GM12801 (cell line): ENCODE results near the gene MAP3K21.

Experiments used
- CTCF ChIP-seq: IDR thresholded peaks from one replicate; pipeline ENCODE4 v1.5.1; 2011; ENCODE audit warnings: control low read depth; ENCODE audit not compliant: insufficient read length; ENCODE audit errors: extremely low read depth

Gene MAP3K21

GRCh38 chr1:233361876-233362275 lies 34.4 kb downstream of the MAP3K21 start:
- TF ChIP-seq CTCF, result no peak

GRCh38 chr1:233362743-233363142 lies 35.2 kb downstream of the MAP3K21 start:
- no peak for TF ChIP-seq CTCF

GRCh38 chr1:233364026-233364425 lies 36.5 kb downstream of the MAP3K21 start:
- no peak for TF ChIP-seq CTCF

- TF ChIP-seq CTCF, result no peak
Measured at GRCh38 chr1:233364695-233365539, 37.4 kb downstream of the MAP3K21 start.

GRCh38 chr1:233366575-233366974 lies 39.1 kb downstream of the MAP3K21 start:
- no peak for TF ChIP-seq CTCF

- no peak for TF ChIP-seq CTCF
Measured at GRCh38 chr1:233367057-233367803, 39.7 kb downstream of the MAP3K21 start.

- no peak for TF ChIP-seq CTCF
Measured at GRCh38 chr1:233368106-233368788, 40.7 kb downstream of the MAP3K21 start.
